Measurements from ENCODE around the gene ENDOG.
"Not testable (repeated sequence)": the region's sequence is repeated elsewhere in the genome, so short reads cannot be mapped to it uniquely, and the experiment has no call there.

Gene ENDOG

GRCh38 chr9:128870128-128870940, 52.0 kb downstream of the ENDOG start:
- DNase-seq, result no peak

GRCh38 chr9:128870941-128871265, 52.6 kb downstream of the ENDOG start:
- DNase-seq, result not testable (repeated sequence)

All from activated CD4-positive, alpha-beta T cell treated with anti-CD3 and anti-CD28 coated beads for 4 hours (primary cell).